HL-60 (cell line): Measurements from ENCODE around the gene SLC35F3.

Source experiments
- CTCF ChIP-seq: IDR thresholded peaks from one replicate; pipeline ENCODE4 v1.5.1; 2011; ENCODE audit warnings: low read length, control low read depth, inconsistent platforms; ENCODE audit not compliant: insufficient read depth
- GABPA ChIP-seq: IDR thresholded peaks from 2 replicates; pipeline ENCODE4 v1.6.1; 2012; ENCODE audit warnings: low read depth
- POLR2AphosphoS5 ChIP-seq: IDR thresholded peaks from 2 replicates; pipeline ENCODE4 v1.6.1; 2012; ENCODE audit warnings: low read depth
- REST ChIP-seq: IDR thresholded peaks from 2 replicates; pipeline ENCODE4 v1.6.1; 2012; ENCODE audit warnings: low read depth; ENCODE audit not compliant: insufficient replicate concordance
- SPI1 ChIP-seq: IDR thresholded peaks from 2 replicates; pipeline ENCODE4 v1.6.1; 2012; ENCODE audit warnings: low read depth, mild to moderate bottlenecking, borderline replicate concordance

- no peak for TF ChIP-seq CTCF
- TF ChIP-seq POLR2AphosphoS5: no peak
- TF ChIP-seq SPI1: no peak
- TF ChIP-seq GABPA: no peak
- TF ChIP-seq REST: no peak
Observed at GRCh38 chr1:233998456-233998855, 94.0 kb downstream of the SLC35F3 start.
